Measurements from ENCODE around the gene OR51E1.

DNA sequence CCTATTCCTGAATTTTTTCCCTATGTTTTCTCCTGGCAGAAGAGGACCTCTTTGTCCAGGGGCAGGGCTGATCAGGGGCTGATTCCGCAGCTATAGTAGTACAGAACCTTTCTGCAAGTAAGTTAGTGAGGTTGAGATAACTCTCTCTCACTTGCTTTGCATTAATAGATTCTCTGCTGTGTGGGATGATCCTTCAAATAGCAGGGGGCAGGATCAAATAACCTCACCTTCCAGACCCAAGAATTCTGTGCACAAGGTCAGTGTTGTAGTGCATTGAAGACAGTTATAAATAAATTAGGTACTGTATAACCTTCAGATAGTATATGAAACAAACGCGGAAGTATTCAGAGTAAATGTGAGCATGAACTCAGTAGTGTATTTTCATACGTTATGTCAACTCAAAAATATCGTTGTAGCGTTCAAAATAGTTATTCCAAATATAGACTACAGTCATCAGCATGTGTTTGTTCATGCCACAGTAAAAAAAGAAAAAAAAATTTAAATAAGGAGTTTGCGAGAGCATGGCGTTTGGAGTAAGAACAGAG, 61.1 kb downstream of the OR51E1 start:
- TF ChIP-seq, protein P1, sequence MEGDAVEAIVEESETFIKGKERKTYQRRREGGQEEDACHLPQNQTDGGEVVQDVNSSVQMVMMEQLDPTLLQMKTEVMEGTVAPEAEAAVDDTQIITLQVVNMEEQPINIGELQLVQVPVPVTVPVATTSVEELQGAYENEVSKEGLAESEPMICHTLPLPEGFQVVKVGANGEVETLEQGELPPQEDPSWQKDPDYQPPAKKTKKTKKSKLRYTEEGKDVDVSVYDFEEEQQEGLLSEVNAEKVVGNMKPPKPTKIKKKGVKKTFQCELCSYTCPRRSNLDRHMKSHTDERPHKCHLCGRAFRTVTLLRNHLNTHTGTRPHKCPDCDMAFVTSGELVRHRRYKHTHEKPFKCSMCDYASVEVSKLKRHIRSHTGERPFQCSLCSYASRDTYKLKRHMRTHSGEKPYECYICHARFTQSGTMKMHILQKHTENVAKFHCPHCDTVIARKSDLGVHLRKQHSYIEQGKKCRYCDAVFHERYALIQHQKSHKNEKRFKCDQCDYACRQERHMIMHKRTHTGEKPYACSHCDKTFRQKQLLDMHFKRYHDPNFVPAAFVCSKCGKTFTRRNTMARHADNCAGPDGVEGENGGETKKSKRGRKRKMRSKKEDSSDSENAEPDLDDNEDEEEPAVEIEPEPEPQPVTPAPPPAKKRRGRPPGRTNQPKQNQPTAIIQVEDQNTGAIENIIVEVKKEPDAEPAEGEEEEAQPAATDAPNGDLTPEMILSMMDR (conservative IDR thresholded peaks at IDR 0.05), result no peak
- TF ChIP-seq EZH2 (IDR thresholded peaks at IDR 0.05; ENCODE audit: low read depth), result no peak
